H9 (cell line): Measurements from ENCODE around the gene ATAD5. TPM values are rescaled to one million over a fixed set of nuclear protein-coding genes. Genes with fewer than 3 reads are reported as not detected.

Source experiments
- DNase-seq: peaks from one replicate; pipeline ENCODE4 v3.0.0-alpha.2; 2017
- H2AFZ ChIP-seq: one replicate; pipeline ENCODE4 v1.6.1; 2013; ENCODE audit warnings: mild to moderate bottlenecking, low read length, control low read depth, moderate library complexity
- H2AK5ac ChIP-seq: 2 replicates; pipeline ENCODE4 v1.6.1; 2013; ENCODE audit warnings: low read length, control low read depth, mixed read lengths; ENCODE audit not compliant: insufficient read length
- H2BK120ac ChIP-seq: one replicate; pipeline ENCODE4 v1.6.1; 2013; ENCODE audit warnings: low read depth, mild to moderate bottlenecking, low read length, control low read depth, inconsistent platforms; ENCODE audit not compliant: poor library complexity, severe bottlenecking
- H2BK12ac ChIP-seq: 2 replicates; pipeline ENCODE4 v1.6.1; 2013; ENCODE audit warnings: low read length, control low read depth, mixed read lengths, low read depth; ENCODE audit not compliant: insufficient read length
- H2BK15ac ChIP-seq: 2 replicates; pipeline ENCODE4 v1.6.1; 2013; ENCODE audit warnings: low read depth, low read length, control low read depth
- H2BK20ac ChIP-seq: one replicate; pipeline ENCODE4 v1.6.1; 2013; ENCODE audit warnings: low read depth, mild to moderate bottlenecking, low read length, control low read depth, inconsistent platforms; ENCODE audit not compliant: poor library complexity, severe bottlenecking
- H2BK5ac ChIP-seq: 2 replicates; pipeline ENCODE4 v1.6.1; 2013; ENCODE audit warnings: low read length, control low read depth, mixed read lengths; ENCODE audit not compliant: insufficient read length
- H3K14ac ChIP-seq: 2 replicates; pipeline ENCODE4 v1.6.1; 2013; ENCODE audit warnings: low read length, control low read depth; ENCODE audit not compliant: insufficient read depth
- H3K18ac ChIP-seq: 2 replicates; pipeline ENCODE4 v1.6.1; 2013; ENCODE audit warnings: low read depth, mild to moderate bottlenecking, mixed read lengths, low read length, control low read depth; ENCODE audit not compliant: insufficient read length
- H3K23ac ChIP-seq: 2 replicates; pipeline ENCODE4 v1.6.1; 2013; ENCODE audit warnings: low read length, control low read depth, mixed read lengths, low read depth; ENCODE audit not compliant: insufficient read length
- H3K23me2 ChIP-seq: 2 replicates; pipeline ENCODE4 v1.6.1; 2013; ENCODE audit warnings: low read depth, mild to moderate bottlenecking, mixed read lengths, low read length, control low read depth; ENCODE audit not compliant: insufficient read length, poor library complexity, severe bottlenecking
- H3K27ac ChIP-seq: 2 replicates; pipeline ENCODE4 v1.5.1; 2013; ENCODE audit warnings: low read length, control low read depth, mixed read lengths, low read depth; ENCODE audit not compliant: insufficient read length
- H3K27me3 ChIP-seq: 2 replicates; pipeline ENCODE4 v1.6.1; 2013; ENCODE audit warnings: low read length, control low read depth, inconsistent platforms; ENCODE audit not compliant: insufficient read depth
- H3K4ac ChIP-seq: 2 replicates; pipeline ENCODE4 v1.6.1; 2013; ENCODE audit warnings: low read depth, mild to moderate bottlenecking, control low read depth, inconsistent platforms, low read length, moderate library complexity
- H3K4me1 ChIP-seq: 2 replicates; pipeline ENCODE4 v1.6.1; 2013; ENCODE audit warnings: low read length, control low read depth, inconsistent platforms; ENCODE audit not compliant: insufficient read depth
- H3K4me2 ChIP-seq: 2 replicates; pipeline ENCODE4 v1.6.1; 2013; ENCODE audit warnings: low read length, control low read depth, mixed read lengths; ENCODE audit not compliant: insufficient read length, insufficient read depth
- H3K56ac ChIP-seq: 2 replicates; pipeline ENCODE4 v1.6.1; 2013; ENCODE audit warnings: low read depth, mild to moderate bottlenecking, mixed read lengths, low read length, control low read depth; ENCODE audit not compliant: insufficient read length
- H3K79me1 ChIP-seq: 2 replicates; pipeline ENCODE4 v1.6.1; 2013; ENCODE audit warnings: low read depth, mild to moderate bottlenecking, moderate library complexity, low read length, control low read depth, inconsistent platforms; ENCODE audit not compliant: insufficient read depth, poor library complexity, severe bottlenecking
- H3K79me2 ChIP-seq: 2 replicates; pipeline ENCODE4 v1.6.1; 2013; ENCODE audit warnings: low read length, control low read depth, inconsistent platforms; ENCODE audit not compliant: insufficient read depth
- H3K9ac ChIP-seq: 2 replicates; pipeline ENCODE4 v1.6.1; 2013; ENCODE audit warnings: low read length, control low read depth, mixed read lengths; ENCODE audit not compliant: insufficient read length; ENCODE audit errors: extremely low read depth
- H3K9me3 ChIP-seq: one replicate; pipeline ENCODE4 v1.6.1; 2013; ENCODE audit warnings: low read depth, low read length, inconsistent platforms; ENCODE audit not compliant: control insufficient read depth
- H3T11ph ChIP-seq: one replicate; pipeline ENCODE4 v1.6.1; 2013; ENCODE audit warnings: mild to moderate bottlenecking, low read length, control low read depth, inconsistent platforms
- H4K20me1 ChIP-seq: one replicate; pipeline ENCODE4 v1.6.1; 2013; ENCODE audit not compliant: control insufficient read depth, insufficient read length, insufficient read depth
- H4K5ac ChIP-seq: 2 replicates; pipeline ENCODE4 v1.6.1; 2013; ENCODE audit warnings: low read depth, mild to moderate bottlenecking, mixed read lengths, low read length, control low read depth; ENCODE audit not compliant: insufficient read length
- H4K8ac ChIP-seq: replicated peaks from 2 replicates; pipeline ENCODE4 v1.6.1; 2013; ENCODE audit warnings: low read length, control low read depth, mixed read lengths, low read depth; ENCODE audit not compliant: insufficient read length
- H4K91ac ChIP-seq: 2 replicates; pipeline ENCODE4 v1.6.1; 2013; ENCODE audit warnings: low read depth, mild to moderate bottlenecking, moderate library complexity, mixed read lengths, low read length, control low read depth; ENCODE audit not compliant: insufficient read length
- H3K27ac Mint-ChIP-seq, 3 experiments: 2 replicates in 2 of 3; 3 replicates in 1 of 3; pipeline ENCODE4 v1.8.0; 2020 to 2021; ENCODE audit warnings: mixed read lengths in 3 of 3, mild to moderate bottlenecking in 1 of 3, moderate library complexity in 1 of 3
- H3K27me3 Mint-ChIP-seq: 2 replicates; pipeline ENCODE4 v1.8.0; 2021; ENCODE audit warnings: low read depth, mild to moderate bottlenecking, moderate library complexity, mixed read lengths
- H3K36me3 Mint-ChIP-seq, 3 experiments: 2 replicates in 2 of 3; 3 replicates in 1 of 3; pipeline ENCODE4 v1.8.0; 2020 to 2021; ENCODE audit warnings: low read depth in 3 of 3, mixed read lengths in 3 of 3; ENCODE audit not compliant: insufficient read depth in 1 of 3
- H3K4me1 Mint-ChIP-seq, 2 experiments: 2 replicates each; pipeline ENCODE4 v1.8.0; 2020; ENCODE audit warnings: mixed read lengths in 2 of 2
- H3K4me3 Mint-ChIP-seq, 2 experiments: 2 replicates in 1 of 2; 3 replicates in 1 of 2; pipeline ENCODE4 v1.8.0; 2020 to 2021; ENCODE audit warnings: mild to moderate bottlenecking in 2 of 2, mixed read lengths in 2 of 2, moderate library complexity in 1 of 2
- H3K9me3 Mint-ChIP-seq, 2 experiments: 2 replicates in 1 of 2; 3 replicates in 1 of 2; pipeline ENCODE4 v1.8.0; 2020; ENCODE audit warnings: mild to moderate bottlenecking in 2 of 2, mixed read lengths in 2 of 2, moderate library complexity in 1 of 2
- CTCF ChIP-seq: fragments of 200-600 bp; sonication (generic); conservative IDR thresholded peaks from 3 replicates; pipeline ENCODE4 v1.8.0; 2021; ENCODE audit warnings: antibody characterized with exemption, mild to moderate bottlenecking
- WGBS: extraction: QIAGEN DNeasy Blood & Tissue Kit; methylation state at CpG from one replicate; pipeline ENCODE4 v1.1.7; 2013; ENCODE audit warnings: missing lambda C conversion rate, low lambda C conversion rate, mixed read lengths; ENCODE audit not compliant: insufficient read length; ENCODE audit errors: extremely low coverage; 5-methylcytosine and 5-hydroxymethylcytosine counted together
- total RNA-seq: library from RNA; stranded (reverse); gene quantifications from 2 replicates; pipeline ENCODE4 v1.2.1, GENCODE V29; 2021

ATAD5 gene
- total RNA-seq, 1 experiment from 2014 or later: 27.0 TPM

- Histone ChIP-seq H3K18ac (no peak overlapping the region), H3K9me3 (no peaks in the 10 kb centered on the region), H3K14ac (no peak overlapping the region), H2BK12ac (no peak overlapping the region), H3K56ac (no peak overlapping the region), H3K4me2 (no peak overlapping the region), H3K79me2 (no peaks in the 10 kb centered on the region), H4K8ac (no peak overlapping the region), H2BK120ac (no peak overlapping the region), H2BK15ac (no peak overlapping the region), H3K27me3 (no peaks in the 10 kb centered on the region), H3K4ac (no peak overlapping the region), H2AFZ (no peak overlapping the region), H3K27ac (no peak overlapping the region), H2AK5ac (no peak overlapping the region), H4K91ac (no peak overlapping the region), H2BK5ac (no peak overlapping the region), H3K23ac (no peak overlapping the region), H3K23me2 (no peaks in the 10 kb centered on the region), H4K20me1 (no peaks in the 10 kb centered on the region), H3T11ph (no peak overlapping the region), H3K4me1 (no peaks in the 10 kb centered on the region), H3K79me1 (no peaks in the 10 kb centered on the region), H2BK20ac (no peak overlapping the region), H3K9ac (no peak overlapping the region), H4K5ac (no peak overlapping the region)
- Mint-ChIP-seq H3K27me3 (no peaks in the 10 kb centered on the region), H3K4me1 (no peaks in the 10 kb centered on the region), H3K27ac (no peak overlapping the region), H3K36me3 (peaks cover 32 to 70% (median 56%) of the 10 kb centered on the region in 3 experiments; a peak in 6 of 7 replicates), H3K4me3 (no peak overlapping the region), H3K9me3 (no peaks in the 10 kb centered on the region)
- DNase-seq: no peak
- no peak for TF ChIP-seq CTCF
- no CpG with 5 or more reads among the region's 7 CpGs for WGBS
Observed at GRCh38 chr17:30840771-30841170, 9.0 kb downstream of the ATAD5 start.
